Hepatocyte (in vitro differentiated cells): ENCODE data around the gene TGM2. TPM values are rescaled to one million over a fixed set of nuclear protein-coding genes. Genes with fewer than 3 reads are reported as not detected.

Source experiments
- DNase-seq: peaks from one replicate; pipeline ENCODE4 v3.0.0-alpha.2; 2016; ENCODE audit warnings: low spot score
- H2AFZ ChIP-seq: fragments of 200-600 bp; sonication (generic); 2 replicates; pipeline ENCODE4 v1.6.0; 2016; ENCODE audit warnings: antibody characterized with exemption, mild to moderate bottlenecking
- H3K27ac ChIP-seq: fragments of 200-600 bp; sonication (generic); 2 replicates; pipeline ENCODE4 v1.5.1; 2016; ENCODE audit warnings: mild to moderate bottlenecking
- H3K27me3 ChIP-seq: fragments of 200-600 bp; sonication (generic); 2 replicates; pipeline ENCODE4 v1.6.1; 2016
- H3K36me3 ChIP-seq: fragments of 200-600 bp; sonication (generic); replicated peaks from 2 replicates; pipeline ENCODE4 v1.5.1; 2016; ENCODE audit warnings: low read depth; ENCODE audit not compliant: insufficient read depth
- H3K4me1 ChIP-seq: fragments of 200-600 bp; sonication (generic); 2 replicates; pipeline ENCODE4 v1.5.1; 2016; ENCODE audit warnings: mild to moderate bottlenecking, moderate library complexity; ENCODE audit not compliant: insufficient read depth
- H3K4me2 ChIP-seq: fragments of 200-600 bp; sonication (generic); 2 replicates; pipeline ENCODE4 v1.6.0; 2016
- H3K4me3 ChIP-seq: fragments of 200-600 bp; sonication (generic); 2 replicates; pipeline ENCODE4 v1.5.1; 2016; ENCODE audit warnings: mild to moderate bottlenecking
- H3K79me2 ChIP-seq: fragments of 200-600 bp; sonication (generic); 2 replicates; pipeline ENCODE4 v1.6.0; 2017; ENCODE audit warnings: mild to moderate bottlenecking
- H3K9me2 ChIP-seq: fragments of 200-600 bp; sonication (generic); replicated peaks from 2 replicates; pipeline ENCODE4 v1.6.0; 2017; ENCODE audit warnings: mild to moderate bottlenecking; ENCODE audit not compliant: insufficient read depth
- H3K9me3 ChIP-seq: fragments of 200-600 bp; sonication (generic); 2 replicates; pipeline ENCODE4 v1.5.1; 2016; ENCODE audit warnings: low read depth, mild to moderate bottlenecking
- H4K20me1 ChIP-seq: fragments of 200-600 bp; sonication (generic); 2 replicates; pipeline ENCODE4 v1.6.0; 2016; ENCODE audit warnings: mild to moderate bottlenecking; ENCODE audit not compliant: insufficient read depth, poor library complexity, severe bottlenecking
- EZH2 ChIP-seq: fragments of 200-600 bp; sonication (generic); IDR thresholded peaks from 2 replicates; pipeline ENCODE4 v1.6.1; 2016; ENCODE audit warnings: antibody characterized with exemption, mild to moderate bottlenecking, borderline replicate concordance
- EZH2phosphoT487 ChIP-seq: fragments of 200-600 bp; sonication (generic); IDR thresholded peaks from one replicate; pipeline ENCODE4 v1.6.1; 2018; ENCODE audit warnings: antibody characterized with exemption, mild to moderate bottlenecking, low read depth, moderate library complexity; ENCODE audit not compliant: unreplicated experiment, severe bottlenecking
- WGBS: methylation state at CpG from one replicate; pipeline ENCODE4 v1.1.6; 2016; ENCODE audit warnings: low lambda C conversion rate; ENCODE audit errors: missing lambda C conversion rate; 5-methylcytosine and 5-hydroxymethylcytosine counted together
- polyA plus RNA-seq: library from polyadenylated mRNA; unstranded; fragments of >200 nt; fragmentation: Nextera tagmentation; extraction: Ambion mirVana; gene quantifications from 2 replicates; pipeline ENCODE4 v1.2.1, GENCODE V29; 2016
- total RNA-seq: library from RNA; depleted of rRNA; stranded (reverse); fragments of >200 nt; gene quantifications from 2 replicates; pipeline ENCODE4 v1.2.3, GENCODE V29; 2014
- TF ChIP-seq, protein P1 (sequence below): fragments of 200-600 bp; sonication (generic); IDR thresholded peaks from 2 replicates; pipeline ENCODE4 v1.5.1; 2016; ENCODE audit warnings: antibody characterized with exemption, mild to moderate bottlenecking; ENCODE audit not compliant: poor library complexity

The TGM2 gene
- total and polyA plus RNA-seq, 2 experiments from 2014 or later, result 85.8 to 133 TPM

DNA sequence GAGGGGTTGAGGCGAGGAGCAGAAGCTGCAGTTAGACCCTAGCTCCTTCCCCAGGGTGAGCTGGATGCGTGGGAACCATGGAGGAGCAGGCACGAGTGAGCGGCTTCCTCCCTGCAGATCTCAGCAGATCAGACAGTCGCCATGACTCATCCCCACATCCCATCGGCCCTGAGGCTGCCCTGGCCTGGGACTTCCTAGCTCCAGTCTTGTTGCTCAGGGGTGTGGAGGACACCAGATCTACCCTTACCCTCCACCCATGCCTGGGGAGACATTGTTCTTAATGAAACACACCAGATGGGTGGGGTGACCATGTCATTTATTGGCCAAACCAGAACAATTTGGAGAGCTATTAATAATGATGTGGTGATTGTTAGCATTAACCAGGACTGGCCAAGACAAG, 36.3 kb upstream of the TGM2 start:
- H3K9me2 ChIP-seq, result no peaks in the 10 kb centered on the region
- H3K4me3 ChIP-seq, result no peak overlapping the region
- no peaks in the 10 kb centered on the region for H3K36me3 ChIP-seq
- H3K4me2 ChIP-seq, result no peak overlapping the region
- no peaks in the 10 kb centered on the region for H3K9me3 ChIP-seq
- H2AFZ ChIP-seq, result no peak overlapping the region
- no peaks in the 10 kb centered on the region for H3K79me2 ChIP-seq
- no peak for DNase-seq
- H3K4me1 ChIP-seq, result no peaks in the 10 kb centered on the region
- no peaks in the 10 kb centered on the region for H4K20me1 ChIP-seq
- H3K27me3 ChIP-seq, result no peaks in the 10 kb centered on the region
- TF ChIP-seq, protein P1, sequence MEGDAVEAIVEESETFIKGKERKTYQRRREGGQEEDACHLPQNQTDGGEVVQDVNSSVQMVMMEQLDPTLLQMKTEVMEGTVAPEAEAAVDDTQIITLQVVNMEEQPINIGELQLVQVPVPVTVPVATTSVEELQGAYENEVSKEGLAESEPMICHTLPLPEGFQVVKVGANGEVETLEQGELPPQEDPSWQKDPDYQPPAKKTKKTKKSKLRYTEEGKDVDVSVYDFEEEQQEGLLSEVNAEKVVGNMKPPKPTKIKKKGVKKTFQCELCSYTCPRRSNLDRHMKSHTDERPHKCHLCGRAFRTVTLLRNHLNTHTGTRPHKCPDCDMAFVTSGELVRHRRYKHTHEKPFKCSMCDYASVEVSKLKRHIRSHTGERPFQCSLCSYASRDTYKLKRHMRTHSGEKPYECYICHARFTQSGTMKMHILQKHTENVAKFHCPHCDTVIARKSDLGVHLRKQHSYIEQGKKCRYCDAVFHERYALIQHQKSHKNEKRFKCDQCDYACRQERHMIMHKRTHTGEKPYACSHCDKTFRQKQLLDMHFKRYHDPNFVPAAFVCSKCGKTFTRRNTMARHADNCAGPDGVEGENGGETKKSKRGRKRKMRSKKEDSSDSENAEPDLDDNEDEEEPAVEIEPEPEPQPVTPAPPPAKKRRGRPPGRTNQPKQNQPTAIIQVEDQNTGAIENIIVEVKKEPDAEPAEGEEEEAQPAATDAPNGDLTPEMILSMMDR, result no peak
- TF ChIP-seq EZH2, result no peak
- TF ChIP-seq EZH2phosphoT487, result no peak
- 64% methylated on average over 6 of the region's 6 CpGs for WGBS
- H3K27ac ChIP-seq, result no peak overlapping the region

DNA sequence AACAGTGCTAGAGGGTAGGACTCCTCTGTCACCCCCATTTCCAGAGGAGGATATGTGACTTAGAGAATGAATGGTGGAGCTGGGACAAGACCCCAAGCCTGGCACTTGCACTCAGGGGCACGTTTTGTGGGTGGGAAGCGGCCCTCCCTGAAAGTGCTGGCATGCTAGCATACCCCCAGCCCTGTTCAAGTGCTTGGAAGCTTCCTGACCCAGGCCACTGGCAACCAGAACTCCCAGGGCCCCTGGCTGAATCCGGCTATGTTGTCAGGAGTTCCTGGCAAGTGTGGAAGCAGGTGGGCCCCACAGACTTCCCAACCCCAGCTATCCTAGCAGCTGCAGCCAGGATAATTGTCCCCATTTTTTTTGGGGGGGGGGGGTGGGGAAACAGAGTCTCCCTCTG, 35.6 kb upstream of the TGM2 start:
- Histone ChIP-seq H4K20me1 (no peaks in the 10 kb centered on the region), H3K36me3 (no peaks in the 10 kb centered on the region), H2AFZ (no peak overlapping the region), H3K4me2 (no peak overlapping the region), H3K4me3 (no peak overlapping the region), H3K27ac (no peak overlapping the region), H3K9me3 (no peaks in the 10 kb centered on the region), H3K27me3 (no peaks in the 10 kb centered on the region), H3K79me2 (no peaks in the 10 kb centered on the region), H3K9me2 (no peaks in the 10 kb centered on the region), H3K4me1 (no peaks in the 10 kb centered on the region)
- no peak for DNase-seq
- WGBS, result 96% methylated on average over 3 of the region's 3 CpGs
- no peak for TF ChIP-seq EZH2phosphoT487
- TF ChIP-seq, protein P1, result no peak
- TF ChIP-seq EZH2, result no peak

DNA sequence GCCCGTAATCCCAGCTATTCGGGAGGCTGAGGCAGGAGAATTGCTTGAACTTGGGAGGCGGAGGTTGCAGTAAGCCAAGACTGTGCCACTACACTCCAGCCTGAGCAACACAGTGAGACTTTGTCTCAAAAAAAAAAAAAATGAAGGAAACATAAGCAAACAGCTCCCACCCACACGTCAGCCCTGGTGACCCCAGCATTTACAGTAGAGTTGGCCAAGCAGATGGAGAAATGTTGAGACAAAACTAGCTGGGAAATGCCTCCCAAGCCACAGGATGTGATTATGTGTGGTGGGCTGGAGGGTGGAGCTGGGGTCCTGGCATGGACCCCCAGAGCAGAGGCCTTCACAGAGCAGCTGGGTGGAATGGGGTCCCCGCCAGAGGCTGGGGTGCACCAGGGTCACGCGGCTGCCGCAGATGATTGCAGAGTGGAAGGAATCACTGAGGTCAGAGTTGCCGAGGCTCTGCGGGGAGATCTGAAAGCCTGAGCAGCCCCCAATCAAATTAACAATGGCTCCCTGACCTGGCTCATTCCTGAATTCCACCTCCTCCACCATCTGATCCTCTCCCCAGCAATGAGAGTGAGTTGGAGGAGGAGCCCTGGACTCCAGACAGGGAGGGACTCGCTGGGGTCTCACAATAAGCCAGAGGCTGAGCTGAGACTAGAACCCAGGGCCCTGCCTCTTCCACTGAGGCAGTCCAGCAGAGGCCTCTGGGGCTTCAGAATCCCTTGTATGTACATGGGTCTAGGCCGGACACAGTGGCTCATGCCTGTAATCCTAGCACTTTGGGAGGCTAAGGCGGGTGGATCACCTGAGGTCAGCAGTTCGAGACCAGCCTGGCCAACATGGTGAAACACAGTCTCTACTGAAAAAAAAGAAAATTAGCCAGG, 34.7 kb upstream of the TGM2 start:
- no peak overlapping the region for H2AFZ ChIP-seq

More for the DNA sequence above, 34.7 kb upstream of the TGM2 start:
- 93% methylated on average over 14 of the region's 14 CpGs for WGBS
- Histone ChIP-seq H3K9me2 (no peaks in the 10 kb centered on the region), H3K36me3 (no peaks in the 10 kb centered on the region), H3K27ac (no peak overlapping the region), H3K27me3 (no peaks in the 10 kb centered on the region), H3K4me1 (no peaks in the 10 kb centered on the region), H4K20me1 (no peaks in the 10 kb centered on the region), H3K4me3 (no peak overlapping the region), H3K4me2 (no peak overlapping the region), H3K79me2 (no peaks in the 10 kb centered on the region), H3K9me3 (no peaks in the 10 kb centered on the region)
- TF ChIP-seq EZH2 (no peak), EZH2phosphoT487 (no peak)
- TF ChIP-seq, protein P1, result no peak
- DNase-seq, result no peak
